HEK293 (cell line): ENCODE measurements around the gene USP1.

ENCODE experiments used
- CTCF ChIA-PET: fragments of 350-600 bp; formaldehyde crosslinking; extraction: SDS; loops from one replicate; lab custom pipeline; 2021; ENCODE audit warnings: antibody characterized with exemption; lab: Yijun Ruan, JAX
- POLR2A ChIA-PET: fragments of 300-600 bp; formaldehyde crosslinking; extraction: SDS; loops from one replicate; lab custom pipeline; 2020; ENCODE audit warnings: antibody characterized with exemption, inconsistent platforms; lab: Yijun Ruan, JAX
- H3K27ac ChIP-seq: fragments of 200-500 bp; sonication (Bioruptor generic); 2 replicates; pipeline ENCODE4 v1.5.1; 2014; ENCODE audit warnings: low read depth, low read length, control low read depth, inconsistent platforms; ENCODE audit errors: extremely low read depth
- H3K36me3 ChIP-seq, 2 experiments: fragments of 200-500 bp in 1 of 2; sonication (Bioruptor generic) in 1 of 2; 1 replicate in 1 of 2; 2 replicates in 1 of 2; pipeline ENCODE4 v1.5.1; 2014 to 2017; ENCODE audit warnings: inconsistent platforms in 2 of 2, low read length in 2 of 2; ENCODE audit not compliant: control insufficient read depth in 2 of 2, insufficient read depth in 1 of 2
- H3K4me1 ChIP-seq: fragments of 200-500 bp; sonication (Bioruptor generic); 2 replicates; pipeline ENCODE4 v1.5.1; 2014; ENCODE audit warnings: mild to moderate bottlenecking, low read length, inconsistent platforms; ENCODE audit not compliant: control insufficient read depth, insufficient read depth
- H3K4me3 ChIP-seq: 2 replicates; pipeline ENCODE4 v1.5.1; 2011; ENCODE audit warnings: low read depth, mild to moderate bottlenecking, control low read depth, low read length, moderate library complexity
- H3K9me3 ChIP-seq: fragments of 200-500 bp; sonication (Bioruptor generic); 2 replicates; pipeline ENCODE4 v1.5.1; 2014; ENCODE audit warnings: low read depth, low read length, inconsistent platforms; ENCODE audit not compliant: control insufficient read depth, insufficient read depth
- GLIS1 ChIP-seq: fragments of 450-650 bp; formaldehyde crosslinking; IDR thresholded peaks from 2 replicates; pipeline ENCODE4 v1.5.1; 2016; ENCODE audit warnings: missing biosample characterization, missing genetic modification characterization
- HOXA7 ChIP-seq: sonication (generic); formaldehyde crosslinking; IDR thresholded peaks from 2 replicates; pipeline ENCODE4 v1.8.1; 2022; ENCODE audit warnings: missing genetic modification reagents, borderline replicate concordance
- SETDB1 ChIP-seq: IDR thresholded peaks from one replicate; pipeline ENCODE4 v1.6.1; 2017; ENCODE audit warnings: mild to moderate bottlenecking, low read length, moderate library complexity, mixed read lengths; ENCODE audit not compliant: insufficient read length
- ZFP37 ChIP-seq: fragments of 450-650 bp; formaldehyde crosslinking; IDR thresholded peaks from 2 replicates; pipeline ENCODE4 v1.5.1; 2016; ENCODE audit warnings: missing biosample characterization, missing genetic modification characterization
- ZNF114 ChIP-seq: fragments of 450-650 bp; formaldehyde crosslinking; IDR thresholded peaks from 2 replicates; pipeline ENCODE4 v1.5.0; 2017; ENCODE audit warnings: missing biosample characterization, missing genetic modification characterization
- ZNF132 ChIP-seq: fragments of 450-650 bp; formaldehyde crosslinking; IDR thresholded peaks from 2 replicates; pipeline ENCODE4 v1.5.1; 2017; ENCODE audit warnings: missing biosample characterization, missing genetic modification characterization, borderline replicate concordance
- ZNF24 ChIP-seq: fragments of 450-650 bp; formaldehyde crosslinking; IDR thresholded peaks from 2 replicates; pipeline ENCODE4 v1.5.1; 2016; ENCODE audit warnings: missing biosample characterization, missing genetic modification characterization
- ZNF350 ChIP-seq: fragments of 450-650 bp; formaldehyde crosslinking; IDR thresholded peaks from 2 replicates; pipeline ENCODE4 v1.5.0; 2017; ENCODE audit warnings: missing biosample characterization, mild to moderate bottlenecking, missing genetic modification characterization
- ZNF398 ChIP-seq: fragments of 450-650 bp; formaldehyde crosslinking; IDR thresholded peaks from 2 replicates; pipeline ENCODE4 v1.5.1; 2017; ENCODE audit warnings: missing biosample characterization, missing genetic modification characterization
- ZNF501 ChIP-seq: fragments of 450-650 bp; formaldehyde crosslinking; IDR thresholded peaks from 2 replicates; pipeline ENCODE4 v1.5.1; 2016; ENCODE audit warnings: missing biosample characterization, missing genetic modification characterization
- ZNF513 ChIP-seq: fragments of 450-650 bp; IDR thresholded peaks from 2 replicates; pipeline ENCODE4 v1.5.1; 2018; ENCODE audit warnings: missing biosample characterization, missing genetic modification characterization
- ZNF530 ChIP-seq: fragments of 450-650 bp; formaldehyde crosslinking; IDR thresholded peaks from 2 replicates; pipeline ENCODE4 v1.5.1; 2016; ENCODE audit warnings: low read depth, missing biosample characterization, missing genetic modification characterization
- ZNF544 ChIP-seq: fragments of 450-650 bp; formaldehyde crosslinking; IDR thresholded peaks from 2 replicates; pipeline ENCODE4 v1.5.0; 2017; ENCODE audit warnings: missing biosample characterization, missing genetic modification characterization
- ZNF600 ChIP-seq: fragments of 450-650 bp; formaldehyde crosslinking; IDR thresholded peaks from 2 replicates; pipeline ENCODE4 v1.5.1; 2016; ENCODE audit warnings: missing biosample characterization, missing genetic modification characterization
- ZNF621 ChIP-seq: fragments of 450-650 bp; formaldehyde crosslinking; IDR thresholded peaks from 2 replicates; pipeline ENCODE4 v1.5.1; 2017; ENCODE audit warnings: missing biosample characterization, missing genetic modification characterization
- ZNF654 ChIP-seq: fragments of 450-650 bp; formaldehyde crosslinking; IDR thresholded peaks from 2 replicates; pipeline ENCODE4 v1.5.1; 2016; ENCODE audit warnings: low read depth, missing biosample characterization, missing genetic modification characterization
- ZNF677 ChIP-seq: fragments of 450-650 bp; IDR thresholded peaks from 2 replicates; pipeline ENCODE4 v1.5.0; 2018; ENCODE audit warnings: missing biosample characterization, mild to moderate bottlenecking, missing genetic modification characterization, moderate library complexity
- ZSCAN30 ChIP-seq: fragments of 450-650 bp; IDR thresholded peaks from 2 replicates; pipeline ENCODE4 v1.5.1; 2018; ENCODE audit warnings: missing biosample characterization, mild to moderate bottlenecking, missing genetic modification characterization, moderate library complexity
- ZSCAN4 ChIP-seq: fragments of 450-650 bp; formaldehyde crosslinking; IDR thresholded peaks from 2 replicates; pipeline ENCODE4 v1.5.1; 2017; ENCODE audit warnings: missing biosample characterization, missing genetic modification characterization
- TF ChIP-seq, protein P1 (sequence below): fragments of 450-650 bp; formaldehyde crosslinking; IDR thresholded peaks from 2 replicates; pipeline ENCODE4 v1.5.1; 2017; ENCODE audit warnings: missing biosample characterization, missing genetic modification characterization
- TF ChIP-seq, protein P2 (sequence below): fragments of 450-650 bp; formaldehyde crosslinking; IDR thresholded peaks from 2 replicates; pipeline ENCODE4 v1.5.1; 2017; ENCODE audit warnings: missing biosample characterization, missing genetic modification characterization

USP1 gene

GRCh38 chr1:62407398-62408009, 29.3 kb upstream of the USP1 start:
- Histone ChIP-seq H3K4me1 (no peaks in the 10 kb centered on the region), H3K9me3 (no peaks in the 10 kb centered on the region), H3K4me3 (no peak overlapping the region), H3K27ac (no peak overlapping the region), H3K36me3 (no peaks in the 10 kb centered on the region)
- ChIA-PET CTCF (interaction anchor here (0.7 to 9.4 kb wide), 16 partner anchors 10 to 1432 kb away, joined by 3 to 91 read pairs (median 4); no protein-coding TSS in a partner anchor), POLR2A (no interaction called here)
- TF ChIP-seq ZNF654 (tag by site-specific recombination) = peak; percentile 92
- TF ChIP-seq ZNF501 (tag by site-specific recombination) = peak; percentile 37; the same call in 1 of the 2 replicates
- TF ChIP-seq ZNF621 (tag by site-specific recombination) = no peak
- no peak for TF ChIP-seq ZNF114 (tag by site-specific recombination)
- 0 out of 2 replicates have a peak, but pooled peaks have one; percentile 16 for TF ChIP-seq ZSCAN30

DNA sequence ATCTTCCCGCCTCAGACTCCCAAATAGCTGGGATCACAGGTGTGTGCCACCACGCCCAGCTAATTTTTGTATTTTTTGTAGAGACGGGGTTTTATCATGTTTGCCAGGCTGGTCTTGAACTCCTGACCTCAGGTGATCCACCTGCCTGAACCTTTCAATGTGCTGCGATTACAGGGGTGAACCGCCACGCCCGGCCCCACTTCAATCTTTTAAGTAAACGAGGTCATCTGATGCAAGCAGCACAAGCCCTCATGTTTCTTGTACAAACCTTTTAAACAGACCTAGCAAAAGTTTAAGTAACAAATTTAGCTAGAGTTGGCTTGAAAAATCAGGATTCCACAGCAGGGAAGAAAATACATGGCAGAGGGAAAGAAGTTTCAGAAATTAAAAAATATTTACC, 21.2 kb upstream of the USP1 start:
- TF ChIP-seq SETDB1 (no peak), GLIS1 (tag by site-specific recombination) (no peak), ZSCAN4 (tag by site-specific recombination) (no peak), ZFP37 (tag by site-specific recombination) (no peak), ZNF544 (no peak), ZNF24 (tag by site-specific recombination) (no peak), ZNF530 (tag by site-specific recombination) (no peak), ZNF513 (no peak), HOXA7 (CRISPR knock-in tag) (no peak), ZNF677 (no peak), ZNF350 (tag by site-specific recombination) (no peak), ZNF132 (tag by site-specific recombination) (no peak), ZNF398 (tag by site-specific recombination) (no peak), ZNF600 (no peak)
- TF ChIP-seq, protein P1, sequence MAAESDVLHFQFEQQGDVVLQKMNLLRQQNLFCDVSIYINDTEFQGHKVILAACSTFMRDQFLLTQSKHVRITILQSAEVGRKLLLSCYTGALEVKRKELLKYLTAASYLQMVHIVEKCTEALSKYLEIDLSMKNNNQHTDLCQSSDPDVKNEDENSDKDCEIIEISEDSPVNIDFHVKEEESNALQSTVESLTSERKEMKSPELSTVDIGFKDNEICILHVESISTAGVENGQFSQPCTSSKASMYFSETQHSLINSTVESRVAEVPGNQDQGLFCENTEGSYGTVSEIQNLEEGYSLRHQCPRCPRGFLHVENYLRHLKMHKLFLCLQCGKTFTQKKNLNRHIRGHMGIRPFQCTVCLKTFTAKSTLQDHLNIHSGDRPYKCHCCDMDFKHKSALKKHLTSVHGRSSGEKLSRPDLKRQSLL = no peak
- TF ChIP-seq, protein P2, sequence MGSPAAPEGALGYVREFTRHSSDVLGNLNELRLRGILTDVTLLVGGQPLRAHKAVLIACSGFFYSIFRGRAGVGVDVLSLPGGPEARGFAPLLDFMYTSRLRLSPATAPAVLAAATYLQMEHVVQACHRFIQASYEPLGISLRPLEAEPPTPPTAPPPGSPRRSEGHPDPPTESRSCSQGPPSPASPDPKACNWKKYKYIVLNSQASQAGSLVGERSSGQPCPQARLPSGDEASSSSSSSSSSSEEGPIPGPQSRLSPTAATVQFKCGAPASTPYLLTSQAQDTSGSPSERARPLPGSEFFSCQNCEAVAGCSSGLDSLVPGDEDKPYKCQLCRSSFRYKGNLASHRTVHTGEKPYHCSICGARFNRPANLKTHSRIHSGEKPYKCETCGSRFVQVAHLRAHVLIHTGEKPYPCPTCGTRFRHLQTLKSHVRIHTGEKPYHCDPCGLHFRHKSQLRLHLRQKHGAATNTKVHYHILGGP (tag by site-specific recombination) = no peak
- H3K9me3 ChIP-seq = no peaks in the 10 kb centered on the region
- CTCF ChIA-PET = interaction anchor here (0.7 to 3.1 kb wide), 4 partner anchors 9 to 1123 kb away, joined by 3 to 16 read pairs (median 4); no protein-coding TSS in a partner anchor
- POLR2A ChIA-PET = no interaction called here
- H3K36me3 ChIP-seq = no peaks in the 10 kb centered on the region
- no peak overlapping the region for H3K4me3 ChIP-seq
- H3K27ac ChIP-seq = no peak overlapping the region
- no peaks in the 10 kb centered on the region for H3K4me1 ChIP-seq
